Right ventricle myocardium inferior (tissue), 1 donor: ENCODE measurements around the gene ENTPD8. TPM values are rescaled to one million over a fixed set of nuclear protein-coding genes. Genes with fewer than 3 reads are reported as not detected.
"Not testable (repeated sequence)": the region's sequence is repeated elsewhere in the genome, so short reads cannot be mapped to it uniquely, and the experiment has no call there.

ENCODE experiments used
- ATAC-seq: fragments of 200-7000 bp; cut with Tn5 transposase; one replicate; pipeline ENCODE4 v1.9.1; 2020; ENCODE audit warnings: mild to moderate bottlenecking, moderate library complexity
- DNase-seq: peaks from one replicate; pipeline ENCODE4 v3.0.0; 2021; ENCODE audit errors: missing footprints
- intact Hi-C: fragments of 100-400 bp; cut with DNase I; formaldehyde crosslinking; loops from one replicate; pipeline ENCODE4 v1.11.0; 2022
- total RNA-seq: library from RNA; stranded (reverse); fragmentation: NEBNext Ultra II Directional; extraction: Animal tissue kit (Norgen Biotek cat#: 25700); gene quantifications from one replicate; pipeline ENCODE4 v1.2.1, GENCODE V29; 2021
- donor health status: DM: no; HTN: yes; CAD: no; lungs with severe emphysema.

ENTPD8 gene
- total RNA-seq, 1 donor from 2014 or later: not detected

DNA sequence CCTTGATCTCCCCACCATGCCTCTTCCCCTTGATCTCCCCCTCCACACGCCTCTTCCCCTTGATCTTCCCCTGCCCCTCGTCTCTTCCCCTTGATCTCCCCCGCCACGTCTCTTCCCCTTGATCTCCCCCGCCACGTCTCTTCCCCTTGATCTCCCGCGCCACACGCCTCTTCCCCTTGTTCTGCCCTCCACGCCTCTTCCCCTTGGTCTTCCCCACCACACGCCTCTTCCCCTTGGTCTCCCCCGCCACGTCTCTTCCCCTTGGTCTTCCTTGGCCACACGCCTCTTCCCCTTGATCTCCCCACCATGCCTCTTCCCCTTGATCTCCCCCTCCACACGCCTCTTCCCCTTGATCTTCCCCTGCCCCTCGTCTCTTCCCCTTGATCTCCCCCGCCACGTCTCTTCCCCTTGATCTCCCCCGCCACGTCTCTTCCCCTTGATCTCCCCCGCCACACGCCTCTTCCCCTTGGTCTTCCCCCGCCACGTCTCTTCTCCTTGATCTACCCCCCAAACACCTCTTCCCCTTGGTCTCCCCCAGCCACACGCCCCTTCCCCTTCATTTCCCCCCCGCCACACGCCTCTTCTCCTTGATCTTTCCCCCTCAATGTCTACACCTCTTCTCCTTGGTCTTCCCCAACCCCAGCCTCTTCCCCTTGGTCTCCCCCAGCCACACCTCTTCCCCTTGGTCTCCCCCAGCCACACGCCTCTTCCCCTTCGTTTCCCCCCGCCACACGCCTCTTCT, 10.3 kb upstream of the ENTPD8 start:
- ATAC-seq, intact Hi-C loops, DNase-seq: not testable (repeated sequence)

DNA sequence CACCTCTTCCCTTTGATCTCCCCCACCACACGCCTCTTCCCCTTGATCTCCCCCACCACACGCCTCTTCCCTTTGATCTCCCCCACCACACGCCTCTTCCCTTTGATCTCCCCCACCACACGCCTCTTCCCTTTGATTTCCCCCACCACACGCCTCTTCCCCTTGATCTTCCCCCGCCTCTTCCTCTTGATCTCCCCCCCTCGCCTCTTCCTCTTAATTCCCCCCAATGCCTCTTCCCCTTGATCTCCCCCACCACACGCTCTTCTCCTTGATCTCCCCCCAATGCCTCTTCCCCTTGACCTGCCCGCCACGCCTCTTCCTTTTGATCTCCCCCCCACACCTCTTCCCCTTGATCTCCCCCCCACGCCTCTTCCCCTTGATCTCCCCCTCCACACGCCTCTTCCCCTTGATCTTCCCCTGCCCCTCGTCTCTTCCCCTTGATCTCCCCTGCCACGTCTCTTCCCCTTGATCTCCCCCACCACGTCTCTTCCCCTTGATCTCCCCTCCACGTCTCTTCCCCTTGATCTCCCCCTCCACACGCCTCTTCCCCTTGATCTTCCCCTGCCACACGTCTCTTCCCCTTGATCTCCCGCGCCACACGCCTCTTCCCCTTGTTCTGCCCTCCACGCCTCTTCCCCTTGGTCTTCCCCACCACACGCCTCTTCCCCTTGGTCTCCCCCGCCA, 9.5 kb upstream of the ENTPD8 start:
- ATAC-seq, intact Hi-C loops, DNase-seq: not testable (repeated sequence)

GRCh38 chr9:137449931-137450538, 8.9 kb upstream of the ENTPD8 start:
- ATAC-seq (no peak), DNase-seq (no peak)
- intact Hi-C loops: no loop called here

DNA sequence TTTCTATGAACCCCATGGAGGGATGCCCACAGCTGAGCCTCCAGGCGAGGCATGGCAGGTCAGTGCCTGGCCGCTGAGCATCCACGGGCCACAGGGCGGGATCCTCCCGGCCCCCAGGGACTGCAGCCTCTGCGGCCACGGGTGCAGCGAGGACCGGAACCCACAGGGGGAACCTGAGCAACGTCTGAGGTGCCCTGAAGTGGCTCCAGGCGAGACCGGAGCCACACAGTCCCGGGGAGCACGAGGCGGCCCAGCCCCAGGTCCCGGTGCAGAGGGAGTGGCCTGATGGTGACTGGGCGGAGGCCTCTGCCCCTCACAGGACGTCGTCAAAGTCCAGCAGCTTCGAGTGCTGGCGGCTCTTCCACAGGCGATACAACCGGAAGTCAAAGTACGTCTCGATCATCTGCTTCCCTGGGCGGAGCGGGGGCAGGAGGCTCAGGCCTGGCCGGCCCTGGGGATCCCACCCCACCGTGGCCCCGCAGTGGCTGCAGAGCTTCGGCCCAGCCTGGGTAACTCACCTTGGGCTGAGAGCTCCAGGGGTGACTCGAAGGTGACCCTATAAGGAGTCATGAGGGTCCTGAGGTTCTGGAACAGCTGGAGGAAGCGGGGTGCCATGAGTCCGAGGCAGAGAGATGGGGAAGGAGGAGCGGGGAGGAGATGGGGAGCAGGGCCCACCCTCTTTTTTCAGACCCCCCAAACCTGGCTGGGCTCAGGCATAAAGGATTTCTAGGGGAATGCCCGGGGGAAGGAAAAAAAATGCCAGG, 8.1 kb upstream of the ENTPD8 start:
- intact Hi-C loops: no loop called here
- DNase-seq (no peak), ATAC-seq (no peak)

GRCh38 chr9:137448602-137448962, 7.4 kb upstream of the ENTPD8 start:
- intact Hi-C loops: no loop called here
- no peak for ATAC-seq
- DNase-seq: no peak

- peak; percentile 62 for DNase-seq
- intact Hi-C loops: loop anchor here (2.0 kb wide), 1 partner anchor 161 kb away; no protein-coding TSS in a partner anchor
- no peak for ATAC-seq
Measured at GRCh38 chr9:137447722-137448601, 6.8 kb upstream of the ENTPD8 start.

GRCh38 chr9:137446851-137447471, 5.8 kb upstream of the ENTPD8 start:
- ATAC-seq (no peak), DNase-seq (peak; percentile 55)
- intact Hi-C loops: loop anchor here (2.0 kb wide), 1 partner anchor 160 kb away; no protein-coding TSS in a partner anchor

GRCh38 chr9:137445930-137446431, 4.8 kb upstream of the ENTPD8 start:
- intact Hi-C loops: loop anchor here (2.0 kb wide), 2 partner anchors 151 to 159 kb away; no protein-coding TSS in a partner anchor
- ATAC-seq (no peak), DNase-seq (peak; percentile 48)

GRCh38 chr9:137445275-137445807, 4.2 kb upstream of the ENTPD8 start:
- intact Hi-C loops: loop anchor here (2.0 kb wide), 1 partner anchor 151 kb away; no protein-coding TSS in a partner anchor
- peak; percentile 86 for DNase-seq
- peak; percentile 69 for ATAC-seq

DNA sequence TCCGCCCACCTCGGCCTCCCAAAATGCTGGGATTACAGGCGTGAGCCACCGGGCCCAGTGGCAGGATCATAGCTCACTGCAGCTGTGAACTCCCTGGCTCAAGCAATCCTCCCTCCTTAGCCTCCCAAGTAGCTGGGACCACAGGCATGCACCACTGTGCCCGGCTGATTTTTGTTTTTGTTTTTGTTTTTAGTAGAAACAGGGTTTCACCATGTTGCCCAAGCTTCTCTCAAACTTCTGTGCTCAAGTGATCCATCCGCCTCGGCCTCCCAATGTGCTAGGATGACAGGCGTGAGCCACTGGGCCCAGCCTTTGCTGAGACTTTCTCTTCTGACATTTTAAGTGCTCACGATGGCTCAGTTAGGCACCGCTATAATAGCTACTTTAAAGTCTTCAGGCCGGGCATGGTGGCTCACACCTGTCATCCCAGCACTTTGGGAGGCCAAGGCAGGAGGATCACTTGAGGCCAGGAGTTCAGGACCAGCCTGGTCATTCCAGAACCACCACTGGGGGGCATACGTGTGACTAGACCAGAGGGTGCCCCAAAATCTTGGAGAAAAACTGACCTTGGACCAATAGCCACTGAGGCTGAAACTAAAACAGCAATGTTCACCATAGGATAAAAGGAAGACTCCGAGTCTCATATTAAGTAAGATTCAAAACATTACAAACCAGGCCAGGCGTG, 3.1 kb upstream of the ENTPD8 start:
- DNase-seq (no peak), ATAC-seq (no peak)
- intact Hi-C loops: loop anchor here (2.0 kb wide), 1 partner anchor 149 kb away; no protein-coding TSS in a partner anchor

- DNase-seq: no peak
- intact Hi-C loops: no loop called here
- no peak for ATAC-seq
Measured at GRCh38 chr9:137441935-137442321, 771 bp upstream of the ENTPD8 start.

DNA sequence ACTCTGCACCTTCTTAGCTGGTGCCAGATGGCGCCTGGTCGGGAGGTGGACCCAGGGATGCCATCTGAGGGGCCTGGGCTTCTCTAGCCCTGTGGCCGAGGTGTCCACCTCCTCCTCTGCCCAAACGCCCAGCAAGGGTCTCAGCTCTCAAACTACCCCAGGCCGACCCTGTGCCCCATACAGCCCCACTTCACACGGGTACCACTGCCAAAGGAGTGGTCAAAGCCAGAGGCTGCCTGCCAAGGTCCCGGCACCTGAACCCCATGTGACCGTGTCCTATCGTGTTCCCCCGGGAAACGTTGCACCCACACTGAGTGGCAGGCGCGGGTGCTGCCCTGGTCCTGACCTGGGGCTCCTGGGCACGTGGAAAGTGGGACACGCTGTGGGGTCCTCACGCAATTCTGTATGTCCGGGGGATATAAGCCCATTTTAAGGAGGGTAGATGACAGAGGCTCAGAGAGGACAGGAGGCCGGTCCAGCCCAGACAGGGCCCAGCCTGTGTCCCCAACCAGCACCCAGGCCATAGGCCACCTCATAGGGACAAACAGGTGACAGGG, 1.9 kb downstream of the ENTPD8 start:
- intact Hi-C loops: no loop called here
- ATAC-seq (no peak), DNase-seq (no peak)

- intact Hi-C loops: no loop called here
- no peak for ATAC-seq
- no peak for DNase-seq
Measured at GRCh38 chr9:137438591-137439157, 2.5 kb downstream of the ENTPD8 start.

- DNase-seq: no peak
Measured at GRCh38 chr9:137437691-137438590, 3.2 kb downstream of the ENTPD8 start.

More at GRCh38 chr9:137437691-137438590, 3.2 kb downstream of the ENTPD8 start:
- no peak for ATAC-seq
- intact Hi-C loops: no loop called here
